ENCODE measurements around the gene CHRNB4. TPM values are rescaled to one million over a fixed set of nuclear protein-coding genes. Genes with fewer than 3 reads are reported as not detected.

Gene CHRNB4
- total RNA-seq, 1 donor from 2014 or later = 0.10 TPM

- no peak for DNase-seq (ENCODE audit: low spot score)
Measured at GRCh38 chr15:78626381-78626995, 14.5 kb downstream of the CHRNB4 start.

GRCh38 chr15:78625606-78626280 lies 15.3 kb downstream of the CHRNB4 start:
- no peaks in the 10 kb centered on the region for H3K4me1 Mint-ChIP-seq (ENCODE audit: low read depth)
- DNase-seq (ENCODE audit: low spot score) = no peak
- peaks cover 4% of the 10 kb centered on the region for H3K36me3 Mint-ChIP-seq (ENCODE audit: low read depth)

More at GRCh38 chr15:78626381-78626995, 14.5 kb downstream of the CHRNB4 start:
- no peaks in the 10 kb centered on the region for H3K4me1 Mint-ChIP-seq (ENCODE audit: low read depth)
- peaks cover 4% of the 10 kb centered on the region for H3K36me3 Mint-ChIP-seq (ENCODE audit: low read depth)
- no peaks in the 10 kb centered on the region for H3K9me3 Mint-ChIP-seq (ENCODE audit: low read depth)
- no peak for TF ChIP-seq CTCF (IDR thresholded peaks at IDR 0.05)
- no peak overlapping the region for H3K27ac Mint-ChIP-seq (ENCODE audit: unreplicated experiment)
- peaks cover 61% of the 10 kb centered on the region for H3K27me3 Mint-ChIP-seq (ENCODE audit: low read depth)
- H3K4me3 Mint-ChIP-seq (ENCODE audit: unreplicated experiment) = no peak overlapping the region

GRCh38 chr15:78624651-78625590 lies 16.1 kb downstream of the CHRNB4 start:
- H3K36me3 Mint-ChIP-seq (ENCODE audit: low read depth) = peaks cover 4% of the 10 kb centered on the region
- no peak overlapping the region for H3K4me3 Mint-ChIP-seq (ENCODE audit: unreplicated experiment)
- no peak for DNase-seq (ENCODE audit: low spot score)
- H3K27ac Mint-ChIP-seq (ENCODE audit: unreplicated experiment) = no peak overlapping the region
- no peak for TF ChIP-seq CTCF (IDR thresholded peaks at IDR 0.05)
- H3K9me3 Mint-ChIP-seq (ENCODE audit: low read depth) = no peaks in the 10 kb centered on the region
- H3K4me1 Mint-ChIP-seq (ENCODE audit: low read depth) = peaks cover 3% of the 10 kb centered on the region
- peaks cover 67% of the 10 kb centered on the region for H3K27me3 Mint-ChIP-seq (ENCODE audit: low read depth)

More at GRCh38 chr15:78625606-78626280, 15.3 kb downstream of the CHRNB4 start:
- no peak for TF ChIP-seq CTCF (IDR thresholded peaks at IDR 0.05)
- Mint-ChIP-seq H3K9me3 (ENCODE audit: low read depth) (no peaks in the 10 kb centered on the region), H3K27ac (ENCODE audit: unreplicated experiment) (no peak overlapping the region), H3K4me3 (ENCODE audit: unreplicated experiment) (no peak overlapping the region), H3K27me3 (ENCODE audit: low read depth) (peaks cover 65% of the 10 kb centered on the region)

GRCh38 chr15:78623786-78624497 lies 17.1 kb downstream of the CHRNB4 start:
- H3K27me3 Mint-ChIP-seq (ENCODE audit: low read depth) = peaks cover 63% of the 10 kb centered on the region
- no peaks in the 10 kb centered on the region for H3K36me3 Mint-ChIP-seq (ENCODE audit: low read depth)
- H3K9me3 Mint-ChIP-seq (ENCODE audit: low read depth) = no peaks in the 10 kb centered on the region
- no peak overlapping the region for H3K4me3 Mint-ChIP-seq (ENCODE audit: unreplicated experiment)
- no peak for TF ChIP-seq CTCF (IDR thresholded peaks at IDR 0.05)
- peaks cover 8% of the 10 kb centered on the region for H3K4me1 Mint-ChIP-seq (ENCODE audit: low read depth)
- no peak overlapping the region for H3K27ac Mint-ChIP-seq (ENCODE audit: unreplicated experiment)
- DNase-seq (ENCODE audit: low spot score) = no peak
